Activated T-helper 1 cell treated with Interleukin-2 at 50 U/mL for 16 hours (primary cell): ENCODE measurements around the gene SLC25A27.
"Not testable (repeated sequence)": the region's sequence is repeated elsewhere in the genome, so short reads cannot be mapped to it uniquely, and the experiment has no call there.

Source experiments
- DNase-seq: peaks from one replicate; pipeline ENCODE4 v3.0.0-alpha.2; 2020; ENCODE audit warnings: low read depth

SLC25A27 gene

GRCh38 chr6:46652603-46653438, at the start of gene SLC25A27, which contains the start of gene CYP39A1:
Gene SLC25A27, plus strand, starts transcription at chr6:46652975. Its CDS starts 218 bp downstream, at chr6:46653193.
Gene CYP39A1, minus strand, starts transcription at chr6:46652818. Its CDS starts 236 bp downstream, at chr6:46652582.
- DNase-seq = peak; percentile 58

- no peak for DNase-seq
Observed at GRCh38 chr6:46605091-46605797, 47.5 kb upstream of the SLC25A27 start.

- no peak for DNase-seq
Observed at GRCh38 chr6:46606338-46606737, 46.4 kb upstream of the SLC25A27 start.

GRCh38 chr6:46610862-46611553, 41.8 kb upstream of the SLC25A27 start:
- no peak for DNase-seq

GRCh38 chr6:46612645-46613044, 40.1 kb upstream of the SLC25A27 start:
- DNase-seq = no peak

- no peak for DNase-seq
Observed at GRCh38 chr6:46618726-46619125, 34.0 kb upstream of the SLC25A27 start.

GRCh38 chr6:46626228-46626909, 26.4 kb upstream of the SLC25A27 start:
- DNase-seq = no peak

GRCh38 chr6:46626976-46627375, 25.8 kb upstream of the SLC25A27 start:
- DNase-seq = no peak

- DNase-seq = no peak
Observed at GRCh38 chr6:46628498-46628897, 24.3 kb upstream of the SLC25A27 start.

- no peak for DNase-seq
Observed at GRCh38 chr6:46628976-46629375, 23.8 kb upstream of the SLC25A27 start.

GRCh38 chr6:46629691-46630090, 23.1 kb upstream of the SLC25A27 start:
- DNase-seq = no peak

GRCh38 chr6:46632053-46632452, 20.7 kb upstream of the SLC25A27 start:
- DNase-seq = no peak

- DNase-seq = no peak
Observed at GRCh38 chr6:46635462-46635861, 17.3 kb upstream of the SLC25A27 start.

GRCh38 chr6:46637145-46637544, 15.6 kb upstream of the SLC25A27 start:
- DNase-seq = no peak

GRCh38 chr6:46637933-46638332, 14.8 kb upstream of the SLC25A27 start:
- no peak for DNase-seq

- DNase-seq = no peak
Observed at GRCh38 chr6:46638650-46639049, 14.1 kb upstream of the SLC25A27 start.

GRCh38 chr6:46642928-46643751, 9.6 kb upstream of the SLC25A27 start:
- no peak for DNase-seq

- DNase-seq = no peak
Observed at GRCh38 chr6:46645265-46645664, 7.5 kb upstream of the SLC25A27 start.

- DNase-seq = not testable (repeated sequence)
Observed at GRCh38 chr6:46648108-46648507, 4.7 kb upstream of the SLC25A27 start.

- no peak for DNase-seq
Observed at GRCh38 chr6:46648869-46649492, 3.8 kb upstream of the SLC25A27 start.

GRCh38 chr6:46651006-46651405, 1.8 kb upstream of the SLC25A27 start:
- no peak for DNase-seq
